GM13976 (cell line): Measurements from ENCODE around the gene VAMP3.

ENCODE experiments used
- DNase-seq: peaks from one replicate; pipeline ENCODE4 v3.0.0; 2012; ENCODE audit warnings: low spot score
- in situ Hi-C: fragments of 300-500 bp; cut with MboI; formaldehyde crosslinking; loops from one replicate; pipeline ENCODE4 v1.12.0; 2022; ENCODE audit warnings: low sequenced_read_pairs, mixed read lengths, inconsistent platforms; ENCODE audit not compliant: unreplicated experiment
- TF ChIP-seq, protein P1 (sequence below): IDR thresholded peaks from 2 replicates; pipeline ENCODE4 v1.5.1; 2012; ENCODE audit warnings: borderline replicate concordance, mild to moderate bottlenecking; ENCODE audit not compliant: insufficient read depth; ENCODE audit errors: extremely low read depth, missing control alignments, control extremely low read depth

VAMP3 gene

DNA sequence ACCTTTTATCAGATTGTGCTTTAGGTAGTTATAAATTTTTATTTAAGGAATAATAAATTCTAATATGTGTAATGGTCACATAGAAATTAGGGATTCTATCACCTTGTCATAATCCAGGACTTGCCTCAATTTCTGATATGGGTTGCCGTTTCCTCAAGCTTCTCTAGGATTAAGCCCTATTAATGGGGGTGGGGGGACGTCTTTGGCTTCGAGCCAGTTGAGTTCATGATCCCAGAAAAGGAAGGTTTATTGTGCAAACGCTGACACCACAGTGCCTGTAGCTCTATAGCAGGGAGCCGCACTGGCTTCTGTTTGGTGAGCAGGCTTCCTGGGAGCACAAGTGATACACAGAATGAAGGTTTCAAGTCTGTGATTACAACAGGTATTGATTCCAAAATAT lies 22.0 kb upstream of the VAMP3 start:
- in situ Hi-C loops: no loop called here
- DNase-seq: no peak
- TF ChIP-seq, protein P1, sequence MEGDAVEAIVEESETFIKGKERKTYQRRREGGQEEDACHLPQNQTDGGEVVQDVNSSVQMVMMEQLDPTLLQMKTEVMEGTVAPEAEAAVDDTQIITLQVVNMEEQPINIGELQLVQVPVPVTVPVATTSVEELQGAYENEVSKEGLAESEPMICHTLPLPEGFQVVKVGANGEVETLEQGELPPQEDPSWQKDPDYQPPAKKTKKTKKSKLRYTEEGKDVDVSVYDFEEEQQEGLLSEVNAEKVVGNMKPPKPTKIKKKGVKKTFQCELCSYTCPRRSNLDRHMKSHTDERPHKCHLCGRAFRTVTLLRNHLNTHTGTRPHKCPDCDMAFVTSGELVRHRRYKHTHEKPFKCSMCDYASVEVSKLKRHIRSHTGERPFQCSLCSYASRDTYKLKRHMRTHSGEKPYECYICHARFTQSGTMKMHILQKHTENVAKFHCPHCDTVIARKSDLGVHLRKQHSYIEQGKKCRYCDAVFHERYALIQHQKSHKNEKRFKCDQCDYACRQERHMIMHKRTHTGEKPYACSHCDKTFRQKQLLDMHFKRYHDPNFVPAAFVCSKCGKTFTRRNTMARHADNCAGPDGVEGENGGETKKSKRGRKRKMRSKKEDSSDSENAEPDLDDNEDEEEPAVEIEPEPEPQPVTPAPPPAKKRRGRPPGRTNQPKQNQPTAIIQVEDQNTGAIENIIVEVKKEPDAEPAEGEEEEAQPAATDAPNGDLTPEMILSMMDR: no peak

DNA sequence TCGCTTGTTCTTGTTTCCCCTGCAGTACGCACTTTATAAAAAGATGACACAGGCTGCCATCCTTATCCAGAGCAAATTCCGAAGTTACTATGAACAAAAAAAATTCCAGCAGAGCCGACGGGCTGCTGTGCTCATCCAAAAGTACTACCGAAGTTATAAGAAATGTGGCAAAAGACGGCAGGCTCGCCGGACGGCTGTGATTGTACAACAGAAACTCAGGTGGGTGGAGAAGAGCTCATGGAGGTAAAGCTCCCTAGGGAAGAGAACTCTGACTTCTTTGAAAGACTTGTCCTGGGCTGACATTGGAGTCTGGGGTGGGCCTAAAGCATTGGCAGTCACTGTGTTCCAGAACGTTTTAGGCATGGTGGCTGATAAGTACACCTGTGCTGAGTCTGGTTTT lies 19.9 kb upstream of the VAMP3 start:
- TF ChIP-seq, protein P1: no peak
- in situ Hi-C loops: no loop called here
- DNase-seq: no peak

DNA sequence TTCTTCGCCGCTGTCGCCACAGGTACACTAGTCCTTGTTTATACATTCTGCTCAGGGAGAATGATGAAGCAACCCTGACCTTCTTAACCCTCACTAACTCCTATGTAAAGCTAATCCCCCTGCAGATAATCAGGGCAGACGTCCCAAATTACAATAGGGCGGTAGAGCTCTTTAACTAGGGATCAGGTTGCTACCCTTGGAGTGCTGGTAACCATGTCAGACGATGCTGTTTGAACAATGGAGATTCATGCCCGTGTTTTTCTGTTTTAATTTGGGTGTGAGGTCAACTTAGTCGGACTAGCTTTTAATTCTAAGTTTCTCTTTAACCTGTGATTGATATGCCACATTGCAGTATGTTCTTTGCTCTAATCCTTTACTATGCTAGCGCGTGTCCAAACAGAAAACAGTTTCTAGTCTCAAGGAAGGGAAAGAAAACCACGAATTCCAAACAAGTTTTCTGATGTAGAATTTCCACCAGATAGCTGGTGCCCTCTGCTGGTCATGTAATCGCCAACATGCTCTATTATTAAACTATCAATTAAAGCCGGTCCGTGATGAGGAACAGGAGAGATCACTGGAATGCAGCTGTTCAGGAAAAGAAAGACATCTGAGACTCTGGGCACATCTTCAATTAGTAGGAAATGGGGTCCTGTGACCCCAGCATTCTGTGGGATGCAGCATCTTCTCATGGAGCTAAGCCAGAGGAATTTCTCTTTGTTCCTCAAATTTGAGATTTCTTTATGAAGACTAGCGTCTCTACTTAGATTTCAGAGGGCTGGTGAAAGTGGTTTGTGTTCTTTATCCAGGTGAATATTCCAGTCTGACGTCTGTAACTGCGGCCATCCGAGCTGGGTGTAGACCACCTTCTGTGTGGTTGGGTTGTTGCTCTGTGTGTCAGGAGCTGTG lies 18.3 kb upstream of the VAMP3 start:
- peak; percentile 47 for DNase-seq
- TF ChIP-seq, protein P1: peak; percentile 77
- in situ Hi-C loops: no loop called here

DNA sequence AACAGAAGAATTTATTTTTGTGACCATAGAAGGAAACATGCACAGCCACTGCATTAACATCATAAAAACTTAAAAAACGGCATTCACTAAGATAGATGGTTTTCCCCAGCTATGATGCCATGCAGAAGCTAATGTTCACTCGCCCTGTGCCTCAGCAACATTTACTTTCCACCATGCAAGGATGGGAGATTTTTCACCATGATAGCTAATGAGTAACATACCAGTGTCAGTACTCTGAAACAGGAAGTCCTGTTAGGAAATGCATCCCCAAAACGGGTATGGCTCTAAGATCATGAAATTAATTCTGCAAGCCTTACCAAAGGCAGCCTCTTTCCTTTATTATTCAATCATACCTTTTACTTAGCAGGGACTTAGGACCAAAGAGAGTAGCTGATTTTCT lies 17.5 kb upstream of the VAMP3 start:
- TF ChIP-seq, protein P1: no peak
- no peak for DNase-seq
- in situ Hi-C loops: no loop called here

DNA sequence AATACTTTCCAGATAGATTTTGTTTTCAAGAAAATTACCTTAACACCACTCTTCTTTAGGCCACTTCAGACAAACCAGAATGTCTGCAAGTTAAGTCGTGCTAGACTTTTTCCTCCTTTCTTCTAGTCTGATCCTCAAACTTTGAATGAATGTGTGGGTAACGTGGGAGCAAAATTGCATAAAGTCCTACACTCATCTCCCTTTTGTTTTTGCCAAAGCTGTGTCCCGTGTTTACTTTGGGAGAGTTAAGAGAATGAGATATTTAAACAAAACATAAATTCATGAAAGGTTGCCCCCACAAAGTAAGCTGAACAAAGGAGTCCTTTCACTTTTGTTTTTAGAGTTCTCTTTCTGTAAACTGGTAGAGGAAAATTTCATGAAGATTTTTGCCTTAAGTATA lies 16.9 kb upstream of the VAMP3 start:
- in situ Hi-C loops: no loop called here
- DNase-seq: no peak
- TF ChIP-seq, protein P1: no peak

DNA sequence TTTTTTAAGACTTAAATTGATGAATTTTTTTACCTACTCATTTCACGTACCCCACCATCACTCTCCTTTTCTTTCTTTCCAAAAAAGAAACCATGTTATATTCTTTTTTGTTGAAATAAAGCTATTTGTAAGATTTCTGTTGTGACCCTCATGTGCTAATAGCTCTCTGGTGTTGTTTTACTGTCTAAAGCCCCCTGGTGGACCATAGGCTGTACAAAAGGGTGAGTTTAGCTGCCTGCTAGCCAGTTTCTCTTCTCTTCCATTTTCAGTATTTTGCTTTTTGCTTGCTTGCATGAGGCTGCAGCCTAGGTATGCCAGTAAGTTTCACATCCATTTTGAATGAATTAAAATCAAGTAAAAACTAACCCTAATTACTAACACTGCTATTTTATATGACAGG lies 15.6 kb upstream of the VAMP3 start:
- in situ Hi-C loops: no loop called here
- TF ChIP-seq, protein P1: no peak
- DNase-seq: no peak
